Neural progenitor cell (in vitro differentiated cells): ENCODE measurements around the gene ATP6V1G1.

Source experiments
- EZH2 ChIP-seq: fragments of 200-600 bp; sonication (generic); IDR thresholded peaks from 2 replicates; pipeline ENCODE4 v1.6.1; 2017; ENCODE audit warnings: antibody characterized with exemption, mild to moderate bottlenecking, moderate library complexity
- EZH2phosphoT487 ChIP-seq: fragments of 200-600 bp; sonication (generic); IDR thresholded peaks from 2 replicates; pipeline ENCODE4 v1.6.1; 2017; ENCODE audit warnings: antibody characterized with exemption
- TF ChIP-seq, protein P1 (sequence below): fragments of 200-600 bp; sonication (generic); IDR thresholded peaks from 2 replicates; pipeline ENCODE4 v1.5.1; 2017; ENCODE audit warnings: antibody characterized with exemption, mild to moderate bottlenecking

DNA sequence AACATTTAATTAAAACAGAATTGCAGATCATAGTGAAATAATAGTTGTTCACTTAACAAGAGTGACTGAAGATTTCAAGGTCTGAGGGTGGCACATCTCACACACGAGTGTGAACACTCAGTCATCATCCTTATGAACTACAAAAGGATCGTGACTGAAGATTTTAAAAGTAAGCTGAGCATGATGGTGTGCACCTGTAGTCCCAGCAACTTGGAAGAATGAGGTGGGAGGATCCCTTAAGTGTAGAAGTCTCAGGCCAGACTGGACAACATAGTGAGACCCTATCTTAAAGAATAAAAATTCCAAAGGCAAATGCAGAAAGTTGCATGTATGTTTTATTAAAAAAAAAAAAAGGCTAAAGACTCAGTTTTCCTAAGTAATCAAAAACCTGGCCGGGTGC is 22.4 kb upstream of the ATP6V1G1 start:
- TF ChIP-seq, protein P1, sequence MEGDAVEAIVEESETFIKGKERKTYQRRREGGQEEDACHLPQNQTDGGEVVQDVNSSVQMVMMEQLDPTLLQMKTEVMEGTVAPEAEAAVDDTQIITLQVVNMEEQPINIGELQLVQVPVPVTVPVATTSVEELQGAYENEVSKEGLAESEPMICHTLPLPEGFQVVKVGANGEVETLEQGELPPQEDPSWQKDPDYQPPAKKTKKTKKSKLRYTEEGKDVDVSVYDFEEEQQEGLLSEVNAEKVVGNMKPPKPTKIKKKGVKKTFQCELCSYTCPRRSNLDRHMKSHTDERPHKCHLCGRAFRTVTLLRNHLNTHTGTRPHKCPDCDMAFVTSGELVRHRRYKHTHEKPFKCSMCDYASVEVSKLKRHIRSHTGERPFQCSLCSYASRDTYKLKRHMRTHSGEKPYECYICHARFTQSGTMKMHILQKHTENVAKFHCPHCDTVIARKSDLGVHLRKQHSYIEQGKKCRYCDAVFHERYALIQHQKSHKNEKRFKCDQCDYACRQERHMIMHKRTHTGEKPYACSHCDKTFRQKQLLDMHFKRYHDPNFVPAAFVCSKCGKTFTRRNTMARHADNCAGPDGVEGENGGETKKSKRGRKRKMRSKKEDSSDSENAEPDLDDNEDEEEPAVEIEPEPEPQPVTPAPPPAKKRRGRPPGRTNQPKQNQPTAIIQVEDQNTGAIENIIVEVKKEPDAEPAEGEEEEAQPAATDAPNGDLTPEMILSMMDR, result no peak
- no peak for TF ChIP-seq EZH2phosphoT487
- no peak for TF ChIP-seq EZH2
